Spinal cord (tissue), 10 donors: Measurements from ENCODE around the gene BCOR. TPM values are rescaled to one million over a fixed set of nuclear protein-coding genes. Genes with fewer than 3 reads are reported as not detected.

Experiments used
- DNase-seq, 6 donors: peaks; one replicate each; pipeline versions ENCODE4 v3.0.0 to v3.0.0-alpha.2; 2013 to 2015; ENCODE audit warnings: low spot score in 6 of 6, low read depth in 4 of 6
- H3K27ac ChIP-seq: one replicate; pipeline ENCODE4 v1.5.1; 2013; ENCODE audit warnings: low read depth, low read length, control low read depth
- H3K27me3 ChIP-seq: one replicate; pipeline ENCODE4 v1.6.1; 2013; ENCODE audit warnings: low read length; ENCODE audit not compliant: control insufficient read depth, insufficient read depth
- H3K36me3 ChIP-seq: one replicate; pipeline ENCODE4 v1.6.1; 2013; ENCODE audit warnings: low read length; ENCODE audit not compliant: control insufficient read depth, insufficient read depth
- H3K4me1 ChIP-seq: one replicate; pipeline ENCODE4 v1.6.1; 2013; ENCODE audit warnings: low read length; ENCODE audit not compliant: control insufficient read depth, insufficient read depth
- H3K4me3 ChIP-seq: one replicate; pipeline ENCODE4 v1.5.1; 2013; ENCODE audit warnings: low read depth, low read length, control low read depth
- H3K9me3 ChIP-seq: one replicate; pipeline ENCODE4 v1.6.1; 2013; ENCODE audit warnings: low read length; ENCODE audit not compliant: control insufficient read depth, insufficient read depth
- WGBS: methylation state at CpG from one replicate; pipeline ENCODE4 v1.1.5; 2013; ENCODE audit warnings: missing lambda C conversion rate; ENCODE audit not compliant: insufficient coverage; 5-methylcytosine and 5-hydroxymethylcytosine counted together
- polyA plus RNA-seq, 2 donors: library from polyadenylated mRNA; unstranded; fragments of 120-200 nt; gene quantifications; one replicate each; pipeline ENCODE4 v1.2.1, GENCODE V29; 2013; ENCODE audit not compliant: insufficient read length in 2 of 2
- total RNA-seq, 2 donors: library from RNA; depleted of rRNA in 1 of 2; stranded (reverse); fragments of 120-200 nt in 1 of 2; fragments of >200 nt in 1 of 2; gene quantifications; one replicate each; pipeline versions ENCODE4 v1.2.3 to v1.2.4, GENCODE V29; 2013 to 2014
- donor health status: healthy.

The BCOR gene
- total and polyA plus RNA-seq, 4 donors: 26.7 to 32.3 (median 31.6) TPM

DNA sequence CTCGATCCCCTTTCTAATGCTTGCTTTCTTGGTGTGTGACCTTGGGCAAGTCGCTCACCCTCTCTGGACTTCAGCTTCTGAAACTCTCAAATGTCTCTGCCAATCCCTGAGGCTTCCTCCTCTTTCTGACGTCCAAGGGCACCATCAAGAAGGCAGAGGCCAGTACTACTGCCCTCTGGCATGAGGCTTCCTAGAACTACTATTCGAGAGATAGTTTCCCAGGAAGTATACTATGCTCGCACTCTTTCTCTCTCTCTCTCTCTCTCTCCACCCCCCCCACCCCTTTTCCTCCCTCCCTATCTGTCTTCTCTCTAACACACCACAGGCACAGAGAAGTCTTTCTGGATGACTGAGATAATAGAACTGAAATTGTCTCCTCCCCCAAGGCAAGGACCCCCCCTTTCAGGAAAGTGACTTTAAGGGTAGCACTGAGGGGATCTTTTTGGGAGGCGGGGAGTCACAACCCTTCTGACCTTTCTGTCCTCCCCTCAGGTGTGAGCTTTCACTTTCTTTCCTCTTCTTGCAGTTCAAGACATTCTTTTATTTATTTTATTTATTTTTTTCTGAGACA lies 20.0 kb upstream of the BCOR start:
- Histone ChIP-seq H3K4me1 (no peaks in the 10 kb centered on the region), H3K27me3 (peaks cover 3% of the 10 kb centered on the region), H3K27ac (peak overlapping the region; percentile 25), H3K4me3 (no peak overlapping the region), H3K9me3 (no peaks in the 10 kb centered on the region), H3K36me3 (no peaks in the 10 kb centered on the region)
- WGBS: 54% methylated on average over 3 of the region's 6 CpGs
- DNase-seq: no peak

DNA sequence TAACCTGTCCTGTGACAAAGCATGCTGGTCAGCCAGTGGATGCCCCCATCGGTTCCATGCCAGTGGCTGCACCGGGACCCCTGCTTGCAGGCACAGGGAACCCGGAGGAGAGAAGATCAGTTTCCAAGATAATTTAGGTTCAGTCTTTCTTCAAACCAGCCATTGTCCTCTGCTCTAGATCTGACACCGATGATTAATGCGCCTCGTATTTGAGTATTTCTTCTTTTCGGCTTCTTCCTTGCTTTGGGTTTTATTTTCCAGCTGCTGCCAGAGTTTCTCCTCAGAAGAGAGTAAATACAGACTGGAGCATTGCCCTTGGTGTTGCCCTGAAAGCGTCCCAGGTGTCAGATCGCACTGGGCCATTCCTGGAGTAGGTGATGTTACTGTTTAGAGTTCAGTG lies 19.2 kb upstream of the BCOR start:
- no peak for DNase-seq
- H3K9me3 ChIP-seq: no peaks in the 10 kb centered on the region
- H3K4me3 ChIP-seq: no peak overlapping the region
- no peaks in the 10 kb centered on the region for H3K4me1 ChIP-seq
- H3K27me3 ChIP-seq: peaks cover 3% of the 10 kb centered on the region
- no peak overlapping the region for H3K27ac ChIP-seq
- no peaks in the 10 kb centered on the region for H3K36me3 ChIP-seq
- 80% methylated on average over 7 of the region's 9 CpGs for WGBS

DNA sequence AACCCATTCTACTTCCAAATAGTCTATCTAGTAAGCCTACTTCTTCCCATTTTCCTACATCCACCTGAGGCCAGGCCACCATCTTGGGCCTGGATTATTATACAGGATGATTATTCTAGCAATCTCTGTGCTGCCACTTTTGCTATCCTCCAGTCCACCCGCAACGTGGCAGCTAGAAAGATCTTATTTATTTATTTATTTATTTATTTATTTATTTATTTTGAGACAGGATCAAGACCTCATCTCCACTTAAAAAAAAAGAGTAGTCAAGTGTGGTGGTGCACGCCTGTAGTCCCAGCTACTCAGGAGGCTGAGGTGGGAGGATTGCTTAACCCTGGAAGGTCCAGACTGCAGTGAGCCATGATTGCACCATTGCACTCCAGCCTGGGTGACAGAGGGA lies 15.2 kb upstream of the BCOR start:
- WGBS: no CpG with 5 or more reads among the region's 3 CpGs
- Histone ChIP-seq H3K4me1 (peaks cover 8% of the 10 kb centered on the region), H3K27ac (no peak overlapping the region), H3K36me3 (no peaks in the 10 kb centered on the region), H3K27me3 (peaks cover 14% of the 10 kb centered on the region), H3K9me3 (no peaks in the 10 kb centered on the region), H3K4me3 (no peak overlapping the region)
- DNase-seq: no peak

DNA sequence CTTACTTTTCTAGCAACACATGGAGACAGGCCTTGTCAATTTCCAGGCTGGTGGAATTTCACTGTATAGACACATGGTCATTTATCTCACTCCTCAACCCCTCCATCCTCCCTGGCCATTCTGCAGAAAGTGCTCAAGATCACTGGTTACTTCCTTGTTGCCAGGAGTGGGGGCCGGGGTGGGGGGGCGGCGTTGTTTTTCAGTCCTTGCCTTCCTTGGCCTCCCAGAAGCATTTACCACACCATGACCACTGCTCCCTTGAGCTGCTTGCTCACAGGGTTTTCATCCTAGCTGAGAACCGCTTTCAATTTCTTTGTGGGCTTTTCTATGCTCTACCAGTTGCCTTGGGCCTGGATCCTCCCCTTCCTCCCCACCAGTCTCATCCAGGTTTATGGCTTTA lies 14.1 kb upstream of the BCOR start:
- Histone ChIP-seq H3K9me3 (no peaks in the 10 kb centered on the region), H3K36me3 (no peaks in the 10 kb centered on the region), H3K27ac (no peak overlapping the region), H3K4me1 (peaks cover 19% of the 10 kb centered on the region), H3K4me3 (no peak overlapping the region), H3K27me3 (peaks cover 22% of the 10 kb centered on the region)
- DNase-seq: no peak
- WGBS: 43% methylated on average over 4 of the region's 4 CpGs

DNA sequence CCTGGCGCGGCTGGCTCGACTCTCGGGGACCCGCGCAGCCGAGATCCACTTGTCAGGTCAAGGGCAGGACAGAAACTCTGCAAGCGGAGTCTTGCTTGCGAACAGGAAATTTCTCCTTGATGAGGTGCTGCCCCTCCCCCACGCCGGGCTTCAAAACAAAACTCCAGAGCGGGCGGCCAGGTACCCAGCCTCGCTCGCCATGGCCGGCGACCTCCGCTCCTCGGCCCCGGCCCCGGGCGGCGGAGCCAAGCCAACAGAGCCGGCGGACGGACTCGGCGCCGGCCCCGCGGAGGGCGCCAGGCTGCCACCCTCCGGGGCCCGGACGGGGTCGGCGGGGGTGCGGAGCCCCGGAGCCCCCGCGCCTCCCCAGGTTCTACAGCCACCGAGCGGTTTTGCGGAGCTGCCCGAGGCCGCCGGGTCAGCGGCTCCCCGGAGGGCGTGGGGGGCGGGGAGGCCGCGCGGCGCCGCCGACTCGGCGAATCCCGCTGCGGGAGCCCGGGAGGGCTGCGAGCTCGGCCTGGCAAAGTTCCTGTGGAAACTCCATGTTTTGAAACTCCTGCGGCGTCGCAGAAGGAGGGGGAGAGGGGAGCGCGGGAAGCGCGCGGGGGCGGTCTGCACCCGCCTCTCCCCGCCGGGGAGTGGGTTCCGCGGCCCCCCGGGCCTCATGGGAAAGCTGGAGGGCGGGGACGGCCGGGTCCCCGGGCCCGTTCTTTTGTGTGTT lies 11.7 kb upstream of the BCOR start:
- Histone ChIP-seq H3K9me3 (no peaks in the 10 kb centered on the region), H3K27ac (no peak overlapping the region), H3K27me3 (peaks cover 33% of the 10 kb centered on the region), H3K4me3 (peak overlapping the region; percentile 32), H3K36me3 (no peaks in the 10 kb centered on the region), H3K4me1 (peaks cover 32% of the 10 kb centered on the region)
- DNase-seq: peak in 2 of 6 donors; percentile 66 to 74
- 2% methylated on average over 75 of the region's 84 CpGs for WGBS

DNA sequence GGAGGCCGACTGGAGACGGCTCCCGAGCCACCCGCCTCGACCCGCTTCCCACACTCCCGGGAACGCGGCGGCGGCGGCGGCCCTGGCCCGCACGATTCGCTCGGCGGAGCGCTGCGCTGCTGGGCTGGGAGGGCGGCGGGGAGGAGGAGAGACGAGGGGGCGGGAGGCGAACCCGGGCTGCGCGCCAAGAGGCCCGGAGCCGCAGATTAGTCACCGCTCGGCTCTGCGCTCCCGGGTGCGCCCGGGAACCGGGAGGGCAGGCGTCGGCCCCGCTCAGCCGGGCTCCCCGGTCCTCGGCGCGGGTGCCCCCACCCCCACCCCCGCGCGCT lies 11.2 kb upstream of the BCOR start:
- 3% methylated on average over 48 of the region's 48 CpGs for WGBS
- Histone ChIP-seq H3K27ac (peak overlapping the region; percentile 64), H3K27me3 (peaks cover 33% of the 10 kb centered on the region), H3K4me1 (peaks cover 33% of the 10 kb centered on the region), H3K9me3 (no peaks in the 10 kb centered on the region), H3K4me3 (peak overlapping the region; percentile 32), H3K36me3 (no peaks in the 10 kb centered on the region)
- peak in 2 of 6 donors; percentile 73 to 85 for DNase-seq

DNA sequence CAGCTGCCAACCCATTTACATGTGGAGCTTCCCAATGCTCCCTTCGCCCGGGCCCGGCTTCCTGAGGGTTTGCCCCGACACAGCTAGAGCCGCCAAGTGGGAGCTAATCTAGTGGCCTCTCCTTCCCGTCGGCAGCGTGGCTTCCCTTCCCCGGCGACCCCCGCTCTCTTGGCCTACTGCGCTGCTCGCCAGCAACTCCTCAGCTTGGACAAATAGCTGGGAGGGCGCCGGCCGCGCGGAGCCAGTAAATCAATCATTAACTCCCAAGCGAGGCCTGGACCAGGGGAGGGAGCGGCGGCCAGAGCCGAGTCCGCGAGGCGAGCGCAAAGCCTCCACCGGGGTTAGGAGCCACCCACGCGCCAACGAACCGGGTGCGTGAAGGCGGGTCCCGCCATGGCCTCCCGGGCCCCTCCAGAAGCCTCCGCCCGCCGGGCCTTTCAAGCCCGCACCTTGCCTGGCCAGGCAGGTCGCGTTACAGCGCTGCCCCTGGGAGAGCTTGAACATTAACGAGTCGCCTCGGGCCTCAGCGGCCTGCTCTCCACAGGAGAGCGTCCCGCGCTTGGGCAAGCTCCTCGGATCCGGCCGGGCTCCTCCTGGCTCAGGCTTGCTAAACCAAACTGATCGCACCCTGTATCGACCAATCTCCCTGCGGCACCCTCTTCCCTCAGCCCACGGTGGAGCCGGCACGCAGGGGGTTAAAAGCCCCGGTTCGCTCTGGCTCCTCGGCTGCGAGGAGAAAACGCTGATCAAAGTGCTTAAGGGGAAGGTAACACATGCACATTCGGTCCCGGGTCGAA lies 10.6 kb upstream of the BCOR start:
- WGBS: 7% methylated on average over 66 of the region's 66 CpGs
- Histone ChIP-seq H3K9me3 (no peaks in the 10 kb centered on the region), H3K36me3 (no peaks in the 10 kb centered on the region), H3K4me1 (peaks cover 34% of the 10 kb centered on the region), H3K4me3 (peak overlapping the region; percentile 29), H3K27ac (peak overlapping the region; percentile 64), H3K27me3 (peaks cover 36% of the 10 kb centered on the region)
- peak in 1 of 6 donors; percentile 50 for DNase-seq

DNA sequence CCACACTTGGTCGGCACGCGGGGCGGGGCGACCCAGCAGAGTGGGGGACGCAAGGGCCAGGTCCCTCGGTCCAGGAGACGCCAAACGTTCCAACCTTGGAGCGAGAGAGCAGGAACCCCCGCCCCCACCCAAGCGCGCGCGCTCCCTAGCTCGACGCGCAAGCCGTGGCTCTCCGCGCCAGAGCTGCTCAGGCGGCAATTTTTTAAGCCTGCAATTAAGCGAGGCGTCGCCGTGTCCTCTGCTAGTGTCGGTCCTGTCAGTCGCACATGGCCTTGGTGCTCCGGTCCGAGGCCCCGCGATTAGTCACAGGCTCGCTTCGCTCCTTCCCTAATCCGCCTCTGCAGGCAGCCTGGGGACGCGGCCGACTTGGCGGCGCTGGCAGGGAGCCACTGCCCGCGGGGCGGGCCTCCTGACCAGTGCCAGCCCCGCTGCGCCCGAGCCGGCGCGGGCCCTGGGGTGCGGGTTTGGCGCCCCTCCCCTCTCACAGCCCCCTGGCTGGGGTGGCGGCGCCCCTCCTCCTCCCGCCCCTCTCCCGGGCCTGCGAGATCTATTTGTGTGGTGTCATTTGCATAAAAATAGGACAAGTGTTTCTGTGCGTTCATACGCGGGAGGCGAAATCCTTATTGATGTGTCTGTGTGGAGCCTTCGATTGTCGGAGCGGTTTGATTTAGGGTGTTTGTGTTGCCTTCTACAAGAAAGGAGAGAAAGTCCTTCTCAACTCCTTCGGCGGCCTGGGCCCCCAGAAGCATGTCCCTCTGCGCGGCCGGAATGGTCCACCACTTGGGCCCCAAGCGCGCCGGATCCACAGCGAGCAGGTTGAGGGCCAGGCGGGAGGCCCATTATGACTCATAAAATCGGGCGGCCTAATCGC lies 9.8 kb upstream of the BCOR start:
- Histone ChIP-seq H3K36me3 (no peaks in the 10 kb centered on the region), H3K4me3 (peak overlapping the region; percentile 56), H3K27ac (peak overlapping the region; percentile 69), H3K27me3 (peaks cover 42% of the 10 kb centered on the region), H3K9me3 (no peaks in the 10 kb centered on the region), H3K4me1 (peaks cover 43% of the 10 kb centered on the region)
- 6% methylated on average over 61 of the region's 76 CpGs for WGBS
- peak in 2 of 6 donors; percentile 68 to 70 for DNase-seq

DNA sequence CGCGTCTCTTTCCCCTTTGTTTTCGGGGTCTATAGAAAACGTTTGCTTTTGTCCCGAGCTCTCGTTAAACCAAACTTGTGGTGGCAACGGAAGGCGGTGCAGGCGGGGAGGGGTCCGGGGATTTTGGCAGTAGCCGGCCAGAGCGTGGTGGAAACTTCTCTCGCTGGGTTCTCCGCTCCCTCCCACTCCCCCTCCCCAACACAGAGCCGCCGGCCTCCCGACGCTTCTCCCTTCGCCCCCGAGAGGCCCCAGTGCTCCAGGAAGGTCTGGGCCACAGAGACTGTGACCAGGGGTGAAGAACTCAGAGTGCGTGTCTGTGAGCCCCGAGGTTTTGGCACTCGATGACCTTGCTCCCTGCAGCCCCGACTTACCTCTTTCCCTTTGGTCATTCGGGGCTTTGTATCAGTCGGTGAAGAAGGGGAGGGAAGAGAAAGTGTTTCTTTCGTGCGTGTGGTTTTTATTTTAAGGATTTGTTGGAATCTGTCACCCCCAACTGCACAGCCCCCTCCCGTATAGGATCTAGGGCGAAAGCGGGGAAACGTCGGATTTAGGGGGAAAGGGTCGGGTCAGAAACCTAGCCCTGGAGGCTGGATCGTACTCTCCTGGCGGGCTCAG lies 9.0 kb upstream of the BCOR start:
- peaks cover 48% of the 10 kb centered on the region for H3K4me1 ChIP-seq
- no peak for DNase-seq
- H3K4me3 ChIP-seq: peak overlapping the region; percentile 56
- peak overlapping the region; percentile 69 for H3K27ac ChIP-seq
- no peaks in the 10 kb centered on the region for H3K9me3 ChIP-seq
- 4% methylated on average over 31 of the region's 36 CpGs for WGBS
- peaks cover 50% of the 10 kb centered on the region for H3K27me3 ChIP-seq
- no peaks in the 10 kb centered on the region for H3K36me3 ChIP-seq
